ENCODE measurements around the gene UGT1A4. TPM values are rescaled to one million over a fixed set of nuclear protein-coding genes. Genes with fewer than 3 reads are reported as not detected.

The UGT1A4 gene
- total RNA-seq, 4 donors from 2014 or later, result 7.5 to 12.9 (median 12.3) TPM; not detected in 1

- TF ChIP-seq, protein P1, sequence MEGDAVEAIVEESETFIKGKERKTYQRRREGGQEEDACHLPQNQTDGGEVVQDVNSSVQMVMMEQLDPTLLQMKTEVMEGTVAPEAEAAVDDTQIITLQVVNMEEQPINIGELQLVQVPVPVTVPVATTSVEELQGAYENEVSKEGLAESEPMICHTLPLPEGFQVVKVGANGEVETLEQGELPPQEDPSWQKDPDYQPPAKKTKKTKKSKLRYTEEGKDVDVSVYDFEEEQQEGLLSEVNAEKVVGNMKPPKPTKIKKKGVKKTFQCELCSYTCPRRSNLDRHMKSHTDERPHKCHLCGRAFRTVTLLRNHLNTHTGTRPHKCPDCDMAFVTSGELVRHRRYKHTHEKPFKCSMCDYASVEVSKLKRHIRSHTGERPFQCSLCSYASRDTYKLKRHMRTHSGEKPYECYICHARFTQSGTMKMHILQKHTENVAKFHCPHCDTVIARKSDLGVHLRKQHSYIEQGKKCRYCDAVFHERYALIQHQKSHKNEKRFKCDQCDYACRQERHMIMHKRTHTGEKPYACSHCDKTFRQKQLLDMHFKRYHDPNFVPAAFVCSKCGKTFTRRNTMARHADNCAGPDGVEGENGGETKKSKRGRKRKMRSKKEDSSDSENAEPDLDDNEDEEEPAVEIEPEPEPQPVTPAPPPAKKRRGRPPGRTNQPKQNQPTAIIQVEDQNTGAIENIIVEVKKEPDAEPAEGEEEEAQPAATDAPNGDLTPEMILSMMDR (IDR thresholded peaks at IDR 0.05), result no peak
- no peak for TF ChIP-seq POLR2A (IDR thresholded peaks at IDR 0.05)
- Histone ChIP-seq H3K9me3 (no peaks in the 10 kb centered on the region), H3K27ac (no peak overlapping the region), H3K36me3 (no peaks in the 10 kb centered on the region), H3K4me1 (peaks cover 0 to 11% (median 0%) of the 10 kb centered on the region in 4 donors), H3K4me3 (no peak overlapping the region), H3K27me3 (no peaks in the 10 kb centered on the region)
- no peak for DNase-seq
Observed at GRCh38 chr2:233708942-233709341, 9.6 kb upstream of the UGT1A4 start.

DNA sequence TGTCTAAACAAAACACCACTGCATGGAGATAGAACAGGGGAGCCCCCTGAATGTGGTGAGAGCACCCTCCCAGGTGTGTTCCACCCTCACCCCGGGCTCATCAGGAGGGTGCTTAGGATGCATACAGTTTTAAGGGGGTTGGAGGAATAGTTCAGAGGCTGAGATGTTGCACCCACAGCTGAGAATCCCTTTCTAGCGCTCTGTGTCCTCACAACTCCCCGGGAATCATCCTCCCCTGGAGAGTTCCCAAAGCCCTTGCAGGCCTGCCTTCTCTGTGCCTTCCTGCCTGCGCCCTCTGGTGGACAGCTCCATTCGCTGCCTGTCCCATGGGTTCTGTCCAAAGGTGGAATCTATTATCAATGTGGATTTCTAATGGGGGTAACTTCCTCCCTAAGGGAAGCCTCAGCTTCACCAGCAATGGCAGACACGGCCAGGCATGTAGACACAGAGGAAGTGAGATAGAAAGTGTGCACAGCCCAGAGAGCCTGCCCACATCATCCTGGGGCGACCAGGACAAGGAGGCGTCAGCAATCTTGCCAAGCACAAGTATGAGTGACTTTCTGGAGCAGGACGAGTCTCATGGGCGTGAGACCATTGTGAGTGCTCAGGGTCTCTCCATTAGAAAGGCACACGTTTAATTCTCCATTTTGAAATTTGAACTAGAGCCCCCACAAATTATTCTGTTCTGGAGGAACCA is 7.1 kb upstream of the UGT1A4 start:
- H3K9me3 ChIP-seq, result no peaks in the 10 kb centered on the region

GRCh38 chr2:233712611-233713261 is 5.8 kb upstream of the UGT1A4 start, which contains the start of gene UGT1A5:
UGT1A5 (plus strand) TSS chr2:233712907; CDS start chr2:233712992, 85 bp downstream.
- TF ChIP-seq POLR2A (IDR thresholded peaks at IDR 0.05), result peak; percentile 26 to 27
- TF ChIP-seq, protein P1 (IDR thresholded peaks at IDR 0.05), result no peak
- H3K27ac ChIP-seq, result peak within 1 kb of the TSS in 2 of 4 donors; percentile 11 to 78
- H3K27me3 ChIP-seq, result no peaks in the 10 kb centered on the region
- peak in 1 of 3 donors; percentile 60 for DNase-seq
- H3K9me3 ChIP-seq, result no peaks in the 10 kb centered on the region
- H3K36me3 ChIP-seq, result no peaks in the 10 kb centered on the region
- H3K4me1 ChIP-seq, result no peaks in the 10 kb centered on the region
- peak within 1 kb of the TSS in 1 of 4 donors; percentile 20 for H3K4me3 ChIP-seq

More for the DNA sequence above, 7.1 kb upstream of the UGT1A4 start:
- TF ChIP-seq, protein P1 (IDR thresholded peaks at IDR 0.05), result peak in 4 of 6 experiments; percentile 81 to 88 (median 82)
- no peak for TF ChIP-seq POLR2A (IDR thresholded peaks at IDR 0.05)
- Histone ChIP-seq H3K4me3 (no peak overlapping the region), H3K27me3 (no peaks in the 10 kb centered on the region), H3K36me3 (no peaks in the 10 kb centered on the region), H3K4me1 (peaks cover 0 to 5% (median 0%) of the 10 kb centered on the region in 4 donors), H3K27ac (no peak overlapping the region)
- DNase-seq, result peak; percentile 67 to 91 (median 88)

GRCh38 chr2:233713262-233713615 is 5.3 kb upstream of the UGT1A4 start:
- H3K27me3 ChIP-seq, result no peaks in the 10 kb centered on the region
- H3K27ac ChIP-seq, result peak overlapping the region in 2 of 4 donors; percentile 11 to 78
- H3K9me3 ChIP-seq, result no peaks in the 10 kb centered on the region
- H3K36me3 ChIP-seq, result no peaks in the 10 kb centered on the region
- H3K4me1 ChIP-seq, result no peaks in the 10 kb centered on the region
- DNase-seq, result no peak
- H3K4me3 ChIP-seq, result peak overlapping the region in 1 of 4 donors; percentile 20
- TF ChIP-seq, protein P1 (IDR thresholded peaks at IDR 0.05), result no peak
- TF ChIP-seq POLR2A (IDR thresholded peaks at IDR 0.05), result no peak

- no peak for DNase-seq
- TF ChIP-seq, protein P1 (IDR thresholded peaks at IDR 0.05), result no peak
- H3K36me3 ChIP-seq, result no peaks in the 10 kb centered on the region
- peak overlapping the region in 1 of 4 donors; percentile 6 for H3K4me3 ChIP-seq
- H3K4me1 ChIP-seq, result no peaks in the 10 kb centered on the region
- no peaks in the 10 kb centered on the region for H3K27me3 ChIP-seq
- no peaks in the 10 kb centered on the region for H3K9me3 ChIP-seq
- H3K27ac ChIP-seq, result no peak overlapping the region
Observed at GRCh38 chr2:233714121-233714520, 4.4 kb upstream of the UGT1A4 start.

Data from Peyer's patch (tissue), 4 donors.